DMS53 treated with DMSO at 0.1 percent for 48 hours (cell line): Measurements from ENCODE around the gene MCRIP1.

Experiments
- DNase-seq: peaks from one replicate; lab custom pipeline; 2025; ENCODE audit not compliant: unreplicated experiment; lab: John Stamatoyannopoulos, UW

Gene MCRIP1

GRCh38 chr17:81860756-81861568 is 27.9 kb upstream of the MCRIP1 start:
- peak; percentile 100 for DNase-seq

- peak; percentile 19 for DNase-seq
Measured at GRCh38 chr17:81859906-81860755, 27.0 kb upstream of the MCRIP1 start, which contains the start of gene P4HB. TSS of gene P4HB (minus strand) at chr17:81860535. CDS start at chr17:81860471, 64 bp downstream.

- no peak for DNase-seq
Measured at GRCh38 chr17:81858967-81859905, 26.1 kb upstream of the MCRIP1 start.

- DNase-seq: peak; percentile 28
Measured at GRCh38 chr17:81858170-81858966, 25.3 kb upstream of the MCRIP1 start.

GRCh38 chr17:81854974-81855774 is 22.1 kb upstream of the MCRIP1 start:
- DNase-seq: no peak

- DNase-seq: no peak
Measured at GRCh38 chr17:81852237-81852636, 19.1 kb upstream of the MCRIP1 start.

GRCh38 chr17:81851423-81851822 is 18.3 kb upstream of the MCRIP1 start:
- DNase-seq: no peak

- no peak for DNase-seq
Measured at GRCh38 chr17:81849457-81849856, 16.4 kb upstream of the MCRIP1 start.

- DNase-seq: no peak
Measured at GRCh38 chr17:81846743-81847689, 13.9 kb upstream of the MCRIP1 start.

- no peak for DNase-seq
Measured at GRCh38 chr17:81845881-81846742, 13.0 kb upstream of the MCRIP1 start.

GRCh38 chr17:81845361-81845760 is 12.3 kb upstream of the MCRIP1 start:
- no peak for DNase-seq

- DNase-seq: no peak
Measured at GRCh38 chr17:81844887-81845286, 11.8 kb upstream of the MCRIP1 start.

GRCh38 chr17:81844327-81844851 is 11.3 kb upstream of the MCRIP1 start:
- no peak for DNase-seq

GRCh38 chr17:81843713-81844326 is 10.7 kb upstream of the MCRIP1 start:
- no peak for DNase-seq

GRCh38 chr17:81842725-81843504 is 9.8 kb upstream of the MCRIP1 start:
- no peak for DNase-seq

- DNase-seq: no peak
Measured at GRCh38 chr17:81842378-81842724, 9.3 kb upstream of the MCRIP1 start.
